ENCODE measurements around the gene FAM78A.

The FAM78A gene

DNA sequence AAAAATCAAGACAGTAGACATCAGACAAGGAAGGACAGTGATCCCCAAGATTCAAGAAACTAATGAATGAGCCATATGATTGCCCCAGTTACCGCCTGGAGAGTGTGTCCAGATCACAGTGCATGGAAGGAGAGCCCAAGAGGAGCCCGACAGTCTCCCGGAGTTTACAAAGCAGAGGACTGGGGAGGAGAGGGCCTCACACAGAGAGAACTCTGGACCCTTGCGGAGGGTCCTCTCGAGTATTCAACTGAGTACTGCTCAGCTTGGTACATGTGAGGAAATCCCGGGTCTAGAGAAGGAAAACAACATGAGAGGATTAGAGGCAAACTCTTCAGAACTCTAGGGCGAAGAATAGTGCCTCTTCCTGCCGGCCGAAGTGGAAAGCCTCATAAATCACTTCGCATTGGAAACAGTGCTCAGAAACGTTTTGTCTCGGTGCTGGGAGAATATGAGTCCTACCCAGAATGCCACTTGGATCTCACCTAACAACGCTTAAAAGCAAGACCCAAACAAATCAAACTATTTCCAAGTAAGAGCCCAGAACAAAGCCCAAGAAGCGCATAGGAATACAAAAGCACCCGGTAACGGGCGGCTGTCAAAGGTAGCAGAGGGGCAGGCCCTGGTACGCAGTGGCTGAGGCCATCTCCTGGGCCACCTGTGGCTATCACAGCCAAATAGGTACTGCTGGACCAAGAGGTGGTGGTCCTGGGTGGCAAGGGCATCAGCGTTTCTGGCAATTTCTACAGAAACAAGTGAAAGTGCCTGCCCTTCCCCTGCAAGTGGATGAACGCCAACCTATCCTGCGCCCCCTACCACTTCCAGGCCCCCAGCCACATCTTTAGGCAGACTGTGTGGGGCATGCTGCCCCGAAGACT, 36.0 kb downstream of the FAM78A start:
- DNase-seq = no peak

DNA sequence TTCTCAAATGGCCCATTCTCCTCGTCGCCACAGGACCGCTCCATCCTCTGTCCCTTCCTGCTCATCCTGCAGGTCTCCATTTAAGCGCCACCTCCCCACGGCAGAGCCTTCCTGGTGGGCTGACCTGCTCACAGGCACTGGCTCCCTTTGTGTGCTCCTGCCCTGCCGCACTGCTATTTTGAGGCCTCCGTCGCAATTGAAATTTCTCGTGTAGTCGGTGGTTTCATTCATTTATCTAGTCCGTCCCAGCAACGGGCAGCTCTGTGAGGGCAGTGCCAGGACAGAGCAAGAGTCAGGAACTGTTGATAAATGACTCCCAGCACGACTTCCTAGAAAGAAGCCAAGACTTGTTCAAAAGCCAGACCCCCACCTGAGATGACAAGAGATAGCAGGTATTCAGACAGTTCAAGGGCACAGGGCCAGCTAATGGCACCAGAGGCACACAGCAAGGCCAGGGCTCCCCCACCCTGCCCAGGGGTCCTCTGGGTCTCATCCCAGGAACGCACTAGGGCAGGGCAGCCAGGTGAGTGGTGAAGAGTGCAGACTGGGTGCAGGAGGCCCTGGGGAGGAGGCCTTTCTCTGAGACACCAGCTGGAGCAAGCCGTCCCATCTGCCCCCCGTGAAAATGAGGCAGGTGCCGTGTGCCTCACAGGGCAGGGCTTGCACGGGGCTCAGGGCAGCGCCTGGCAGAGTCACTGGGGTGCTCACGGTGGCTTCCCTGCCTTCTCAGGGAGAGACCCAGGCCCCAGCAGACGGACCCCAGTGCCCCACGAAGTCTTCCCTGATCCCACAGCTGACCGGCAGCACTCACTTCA, 36.9 kb downstream of the FAM78A start:
- no peak for DNase-seq

DNA sequence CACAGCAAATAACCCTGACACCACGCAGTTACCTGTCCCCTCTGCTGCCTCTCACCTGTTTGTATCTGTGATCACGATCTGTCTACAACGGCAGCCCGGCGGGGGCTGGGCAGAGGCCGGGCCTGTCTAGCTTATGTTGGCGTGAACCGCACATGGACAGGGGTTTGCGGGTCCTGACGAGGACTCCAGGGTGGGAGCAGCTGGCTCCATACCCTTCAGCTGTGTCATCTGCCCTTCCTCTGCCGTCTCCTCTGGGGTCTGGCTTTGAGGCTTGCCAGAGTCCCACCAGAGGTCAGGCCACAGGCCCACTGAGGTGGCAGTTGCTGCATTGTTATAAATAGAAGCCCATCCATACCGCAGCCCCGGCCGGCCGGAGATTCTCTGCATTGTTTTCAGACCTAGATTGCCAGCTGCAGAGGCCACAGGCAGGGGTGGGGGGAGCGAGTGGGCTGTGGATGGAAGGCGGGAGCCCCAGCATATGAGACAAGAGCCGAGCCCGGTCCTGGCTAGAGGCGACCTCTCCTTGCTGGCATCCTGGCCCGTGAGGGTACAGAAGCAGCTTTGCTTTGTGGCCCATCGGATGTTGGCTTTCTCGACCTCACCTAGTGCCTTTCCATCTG, 37.8 kb downstream of the FAM78A start:
- peak in 3 of 56 donors; percentile 19 to 35 (median 34) for DNase-seq

DNA sequence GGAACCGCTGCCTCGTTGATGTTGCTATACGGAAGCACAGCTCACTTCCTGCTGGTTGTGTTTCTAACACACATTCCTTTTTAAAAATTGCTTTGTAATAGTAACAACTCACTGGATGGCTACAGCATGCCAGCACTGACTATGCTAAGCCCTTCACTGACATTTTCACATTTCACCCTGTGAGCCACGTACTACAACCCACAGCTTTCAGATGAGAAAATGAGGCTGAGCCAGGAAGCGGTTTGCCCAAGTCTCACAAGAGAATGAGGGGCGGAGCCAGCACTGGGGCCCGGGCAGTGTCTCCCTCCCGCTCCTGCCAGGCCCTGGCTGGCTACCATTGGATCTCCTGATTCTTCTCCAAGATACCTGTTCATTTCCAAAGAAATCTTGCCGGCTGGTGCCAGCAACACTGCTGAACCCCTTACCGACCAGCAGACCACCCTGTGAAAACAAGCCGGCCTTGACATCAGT, 38.3 kb downstream of the FAM78A start:
- DNase-seq = peak in 17 of 56 donors; percentile 5 to 47 (median 22)

DNA sequence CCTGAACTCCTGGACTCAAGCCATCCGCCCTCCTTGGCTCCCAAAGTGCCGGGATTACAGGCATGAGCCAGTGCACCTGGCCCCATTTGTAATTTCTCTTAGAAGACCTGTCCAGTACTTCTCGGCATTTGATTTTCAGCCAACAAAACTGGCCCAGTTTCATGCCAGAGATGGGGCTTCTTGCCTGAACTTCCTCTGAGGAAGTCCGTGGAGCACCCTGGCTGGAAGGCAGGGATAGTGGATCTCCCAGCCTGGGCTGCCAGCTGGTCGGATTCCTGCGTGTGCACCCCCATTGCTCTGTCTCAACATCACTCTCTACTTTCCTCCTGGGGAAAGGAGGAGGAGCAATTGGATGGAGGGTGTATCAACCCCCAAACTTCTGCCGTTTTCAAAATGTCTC, 39.0 kb downstream of the FAM78A start:
- DNase-seq = no peak

DNA sequence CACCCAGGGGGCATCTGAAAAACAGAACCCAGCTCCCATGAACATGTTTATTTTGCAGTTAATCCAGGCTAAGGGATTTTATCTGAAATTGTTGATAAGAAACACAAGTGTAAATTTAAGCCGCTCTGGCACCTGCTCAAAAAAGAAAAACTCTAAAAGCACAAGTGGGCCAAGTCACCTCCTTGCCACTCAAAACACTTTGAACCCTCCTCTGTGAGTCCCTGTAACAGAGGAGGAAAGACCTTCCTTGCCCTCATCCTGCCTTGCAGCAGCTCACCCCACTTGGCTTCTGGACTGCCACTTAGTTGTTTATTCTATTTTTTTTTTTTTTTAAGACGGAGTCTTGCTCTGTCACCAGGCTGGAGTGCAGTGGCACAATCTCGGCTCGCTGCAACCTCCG, 39.5 kb downstream of the FAM78A start:
- DNase-seq = no peak

DNA sequence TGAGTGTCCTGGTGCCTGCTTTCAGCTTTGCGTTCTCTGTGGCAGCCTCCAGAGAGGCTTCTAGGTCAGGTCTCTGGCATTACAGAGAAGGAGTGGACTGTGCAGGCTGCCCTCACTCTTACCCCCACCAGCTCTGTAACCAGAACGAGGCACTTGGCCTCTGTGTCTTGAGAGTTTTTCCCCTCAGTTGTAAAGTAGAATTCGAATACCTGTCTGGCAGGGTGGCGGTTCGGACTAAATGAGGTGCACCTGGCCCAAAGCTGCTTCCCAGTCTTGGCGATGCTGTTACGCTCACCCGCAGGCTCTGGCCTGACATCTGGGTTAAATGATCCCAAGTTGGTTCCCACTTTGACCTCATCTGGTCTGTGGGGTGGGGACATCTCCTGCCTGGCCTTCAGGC, 40.1 kb downstream of the FAM78A start:
- DNase-seq = no peak

DNA sequence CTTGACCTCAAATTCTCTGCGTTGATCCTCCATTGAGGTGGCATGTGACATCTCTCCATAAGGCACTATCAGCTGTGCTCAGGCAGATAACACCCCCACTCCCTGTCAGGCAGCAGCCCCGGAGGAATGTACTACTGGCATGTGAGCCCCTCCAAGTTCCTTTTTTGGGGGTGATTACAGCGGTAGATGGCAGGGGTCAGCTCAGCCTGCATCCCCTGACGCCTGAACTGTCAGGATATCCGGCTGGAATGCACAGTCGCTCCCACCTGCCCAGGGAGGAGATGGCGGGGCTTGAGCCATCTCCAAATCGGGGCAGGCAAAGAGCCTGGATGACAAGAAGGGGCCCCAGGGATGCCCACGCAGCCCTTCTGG, 40.8 kb downstream of the FAM78A start:
- DNase-seq = no peak

DNA sequence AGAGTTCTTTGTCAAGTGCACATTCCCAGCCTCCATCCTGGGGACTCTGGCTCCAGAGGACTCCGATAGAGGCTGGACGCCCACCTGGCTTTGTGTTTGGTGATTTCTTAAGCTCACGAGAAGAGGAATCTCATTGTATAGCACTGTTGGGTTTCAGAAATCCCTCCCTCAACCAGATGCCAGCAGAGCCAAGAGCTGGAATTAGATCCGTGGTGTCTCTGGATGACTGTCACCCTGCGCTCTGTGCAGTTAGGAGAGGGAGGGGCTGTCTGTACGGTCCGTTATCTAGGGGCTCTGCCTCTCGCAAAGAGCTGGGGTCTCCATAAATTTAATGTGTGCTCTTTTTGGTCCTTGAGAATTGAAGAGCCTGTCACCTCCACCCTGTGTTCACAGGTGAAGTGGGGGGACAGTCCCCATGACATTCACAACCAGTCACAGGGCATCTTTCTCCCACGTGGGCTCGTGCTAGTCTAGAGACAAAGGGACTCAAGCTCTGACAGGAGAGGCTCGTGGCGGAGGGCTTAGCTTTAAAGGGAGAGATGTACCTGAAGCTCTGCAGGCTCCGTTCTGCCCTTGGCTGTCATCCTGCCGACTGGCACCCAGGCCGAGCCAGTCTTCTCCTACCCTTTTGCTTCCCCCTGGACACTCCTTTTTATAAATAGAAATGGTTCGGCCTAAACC, 41.4 kb downstream of the FAM78A start:
- no peak for DNase-seq

DNA sequence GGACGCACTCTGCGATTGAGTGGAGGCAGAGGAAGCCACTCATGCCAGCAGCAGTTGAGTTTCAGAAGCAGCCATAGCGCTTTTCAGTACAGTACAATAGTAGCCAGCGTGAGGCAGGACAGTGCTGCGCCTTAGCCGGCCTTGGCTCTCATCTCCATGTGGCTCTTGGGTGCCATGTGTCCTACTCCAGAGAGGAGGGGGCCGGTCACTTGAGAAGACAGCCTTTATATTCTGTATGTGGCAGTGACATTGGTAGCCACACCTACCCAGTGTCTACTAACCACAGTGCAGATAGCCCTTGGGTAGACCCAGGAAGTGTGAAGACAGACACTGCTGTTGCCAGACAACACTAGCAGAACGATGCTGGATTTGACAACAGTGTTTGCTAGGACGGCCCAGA, 42.3 kb downstream of the FAM78A start:
- no peak for DNase-seq

DNA sequence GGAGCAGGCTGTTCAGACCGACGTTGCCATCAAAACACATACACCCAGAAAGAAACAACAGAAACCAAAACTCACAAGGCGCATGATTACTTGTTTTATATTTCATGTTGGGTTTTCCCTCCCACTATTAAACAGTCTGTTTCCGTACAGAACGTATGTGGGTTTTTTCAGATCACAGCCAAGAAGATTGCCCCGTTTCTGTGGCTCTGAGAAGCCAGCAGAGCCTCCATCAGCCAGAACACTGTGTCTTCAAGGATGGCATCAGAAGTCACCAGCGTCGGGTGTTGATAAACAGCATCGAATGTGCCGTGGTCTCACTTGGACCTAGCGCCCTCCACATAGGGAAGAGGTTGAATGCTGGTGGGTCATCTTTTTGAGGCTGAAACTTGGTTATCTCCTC, 42.8 kb downstream of the FAM78A start:
- no peak for DNase-seq

DNA sequence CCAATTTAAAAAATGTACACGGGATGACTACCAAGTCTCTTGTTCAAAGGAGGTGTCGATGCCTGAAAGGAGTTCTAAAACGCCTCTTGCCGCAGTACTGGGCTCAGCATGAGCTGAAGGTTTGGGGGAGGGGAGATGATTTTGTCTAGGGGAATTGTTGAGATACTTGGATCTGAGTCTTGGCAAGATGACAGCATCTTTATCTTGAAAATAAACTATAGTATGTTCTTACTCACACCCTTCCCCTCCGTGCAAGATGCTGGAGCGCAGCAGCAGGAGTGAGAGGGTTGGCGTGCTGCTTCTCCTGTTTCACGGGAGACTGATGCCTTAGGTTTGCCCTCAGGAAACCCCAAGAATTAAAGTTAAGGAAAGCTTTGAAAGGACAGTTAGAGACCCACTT, 47.3 kb downstream of the FAM78A start:
- no peak for DNase-seq

DNA sequence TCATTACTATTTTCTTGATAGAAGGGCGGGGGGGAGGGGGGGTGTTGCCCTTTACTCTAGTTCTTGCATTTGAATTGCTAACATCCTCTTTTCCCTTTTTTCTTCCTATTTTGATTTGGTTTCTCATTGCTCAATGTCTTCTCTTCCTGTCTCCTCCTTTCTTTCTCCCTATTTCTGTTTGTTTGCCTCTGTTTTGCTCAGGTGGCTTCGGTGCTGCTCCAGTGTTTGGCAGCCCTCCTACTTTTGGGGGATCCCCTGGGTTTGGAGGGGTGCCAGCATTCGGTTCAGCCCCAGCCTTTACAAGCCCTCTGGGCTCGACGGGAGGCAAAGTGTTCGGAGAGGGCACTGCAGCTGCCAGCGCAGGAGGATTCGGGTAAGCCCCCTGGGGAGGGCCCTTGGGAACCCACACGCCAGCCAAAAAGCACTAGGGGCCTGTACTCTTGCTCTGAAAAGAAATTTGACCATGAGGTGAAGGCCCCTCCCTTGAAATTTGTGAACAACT, 48.3 kb downstream of the FAM78A start:
- DNase-seq = no peak

DNA sequence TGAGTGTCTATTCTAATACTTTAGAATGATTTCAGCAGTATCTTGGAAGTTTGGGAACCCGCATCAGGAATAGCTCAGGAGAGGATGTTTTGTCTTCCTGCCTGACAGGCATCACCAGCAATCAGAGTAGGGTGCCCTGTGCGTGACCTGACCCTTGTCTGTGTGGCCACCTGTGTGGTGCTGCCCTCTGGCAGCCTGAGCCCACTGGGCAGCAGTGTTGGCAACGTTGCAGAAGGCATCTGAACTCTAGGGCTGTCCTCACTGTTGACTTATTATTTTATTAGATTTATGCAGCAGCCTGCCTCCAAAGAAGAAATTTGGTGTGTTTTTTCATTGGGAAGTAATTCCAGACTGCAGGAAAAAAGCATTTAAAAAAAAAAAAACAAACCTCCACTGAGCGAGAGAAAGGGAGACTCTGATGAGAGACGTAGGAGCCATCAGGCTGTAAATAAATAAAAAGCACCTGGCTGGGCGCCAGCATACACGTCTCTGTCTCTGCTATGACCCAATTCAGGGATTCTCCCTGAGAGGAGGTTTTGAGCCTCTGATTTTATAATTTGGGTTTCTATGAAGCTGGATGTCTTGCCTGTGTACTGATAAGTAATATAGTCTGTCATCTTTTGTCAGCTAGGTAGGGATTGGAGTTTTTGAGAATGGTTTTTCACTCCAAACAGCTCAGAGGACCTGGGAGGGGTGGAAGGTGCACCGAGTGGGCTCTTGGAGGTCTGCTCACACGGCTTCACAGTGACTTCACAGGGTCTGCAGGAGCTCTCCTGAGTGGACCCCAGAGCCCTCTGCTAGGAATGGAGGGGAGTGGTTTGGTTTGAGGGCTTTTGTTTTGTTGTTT, 49.0 kb downstream of the FAM78A start:
- peak in 2 of 56 donors; percentile 7 to 51 for DNase-seq

DNA sequence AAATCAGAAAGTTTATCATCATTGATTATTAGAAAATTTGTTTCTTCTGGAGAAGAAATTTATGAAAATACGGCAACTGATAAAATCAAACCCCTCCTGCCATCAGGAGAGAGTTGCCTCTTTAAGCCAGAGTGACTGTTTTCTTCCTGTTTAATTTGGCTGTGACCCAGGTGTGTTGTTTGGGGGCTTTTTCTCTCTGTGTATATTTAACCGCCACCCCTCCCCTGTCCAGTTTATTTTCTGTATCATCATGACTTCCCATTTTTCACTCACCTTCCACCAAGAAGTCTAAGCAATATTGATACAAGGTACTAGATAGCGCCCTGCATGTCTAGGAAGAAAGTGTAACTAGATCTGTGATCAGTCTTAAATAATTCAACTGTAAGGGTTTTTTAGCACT, 50.1 kb downstream of the FAM78A start:
- no peak for DNase-seq

DNA sequence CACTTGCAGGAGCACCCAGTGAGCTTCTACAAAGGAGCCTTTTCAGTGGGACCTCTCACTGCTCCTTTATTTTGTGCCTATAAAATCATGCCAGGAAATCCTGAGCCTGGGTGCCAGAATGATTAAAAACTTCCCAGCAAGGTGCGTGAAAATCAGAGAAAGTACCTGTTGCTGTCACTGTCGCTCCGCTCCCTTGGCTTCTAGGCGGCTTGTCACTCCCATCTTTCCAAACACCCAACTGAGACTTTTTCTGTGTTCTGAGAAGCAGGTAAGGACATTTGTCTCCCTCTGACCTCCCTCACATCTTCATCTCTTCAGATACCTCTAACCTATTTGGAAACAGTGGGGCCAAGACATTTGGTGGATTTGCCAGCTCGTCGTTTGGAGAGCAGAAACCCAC, 53.9 kb downstream of the FAM78A start:
- no peak for DNase-seq

DNA sequence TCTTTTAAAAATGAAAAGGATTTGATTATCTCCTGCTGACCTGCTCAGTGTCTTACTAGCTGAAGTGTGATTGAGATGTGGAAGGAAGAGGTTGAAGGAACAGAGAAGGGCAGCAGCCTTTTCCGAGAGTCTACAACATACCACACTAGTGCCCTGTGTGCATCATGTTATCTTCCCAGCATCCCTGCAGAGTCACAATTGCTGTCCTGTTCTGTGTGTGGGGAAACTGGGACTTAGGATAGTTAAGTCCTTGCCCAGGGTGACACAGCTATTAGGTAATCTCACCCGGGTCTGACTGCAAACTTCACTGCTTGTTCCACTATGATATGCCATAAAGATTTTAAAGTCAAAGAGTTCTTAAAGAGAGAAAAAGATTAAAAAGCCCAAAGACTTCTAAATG, 55.8 kb downstream of the FAM78A start:
- DNase-seq = no peak

DNA sequence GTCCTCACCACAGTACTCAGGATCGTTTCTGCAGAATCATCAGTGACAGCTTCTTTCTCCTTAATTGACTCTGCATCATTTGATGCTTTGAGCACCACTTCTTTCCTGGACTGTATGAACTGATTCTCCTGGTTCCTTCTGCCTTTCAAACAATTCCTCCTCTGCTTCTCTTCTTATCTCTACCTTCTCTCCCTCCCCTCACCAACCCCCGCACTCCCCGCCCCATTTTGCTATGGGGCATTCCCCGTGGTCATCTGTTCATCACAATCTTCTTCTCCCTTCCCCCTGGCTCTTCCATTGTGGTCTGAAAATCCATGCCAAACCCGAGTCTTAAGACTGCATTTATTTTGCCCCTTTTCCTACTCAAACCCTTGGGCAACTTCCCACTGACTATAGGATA, 57.9 kb downstream of the FAM78A start:
- no peak for DNase-seq

DNA sequence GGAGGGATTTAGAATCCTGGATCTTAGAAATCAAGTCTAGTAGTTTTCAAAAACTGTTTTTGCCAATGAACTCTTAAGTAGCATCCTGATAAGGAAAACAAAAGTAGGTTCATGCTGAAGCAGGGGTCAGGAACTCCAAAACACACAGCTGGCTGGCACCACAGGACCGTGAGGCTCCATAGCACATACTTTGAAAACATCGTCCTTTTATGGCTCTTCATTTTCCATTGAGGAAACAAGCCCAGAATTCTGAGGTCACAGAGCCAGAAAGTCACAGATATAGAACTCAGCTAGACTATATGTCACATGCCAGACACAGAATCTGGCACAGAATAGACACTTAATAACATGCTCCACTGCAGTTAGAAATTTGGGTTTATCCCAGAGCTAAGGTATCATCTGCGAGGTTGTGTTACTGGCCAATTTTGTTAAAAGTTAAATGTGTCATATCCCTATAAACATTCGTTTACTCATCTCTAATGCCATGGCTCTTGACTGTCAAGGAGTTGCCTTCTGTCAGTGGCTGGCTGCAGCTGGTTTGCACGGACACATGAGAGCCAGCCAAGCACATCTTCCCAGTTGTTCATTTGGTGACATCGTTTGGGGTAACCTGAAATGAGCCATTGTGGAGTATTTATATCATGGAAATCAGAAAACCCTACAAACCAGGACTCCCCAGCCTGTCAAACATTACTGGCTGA, 58.8 kb downstream of the FAM78A start:
- DNase-seq = no peak

DNA sequence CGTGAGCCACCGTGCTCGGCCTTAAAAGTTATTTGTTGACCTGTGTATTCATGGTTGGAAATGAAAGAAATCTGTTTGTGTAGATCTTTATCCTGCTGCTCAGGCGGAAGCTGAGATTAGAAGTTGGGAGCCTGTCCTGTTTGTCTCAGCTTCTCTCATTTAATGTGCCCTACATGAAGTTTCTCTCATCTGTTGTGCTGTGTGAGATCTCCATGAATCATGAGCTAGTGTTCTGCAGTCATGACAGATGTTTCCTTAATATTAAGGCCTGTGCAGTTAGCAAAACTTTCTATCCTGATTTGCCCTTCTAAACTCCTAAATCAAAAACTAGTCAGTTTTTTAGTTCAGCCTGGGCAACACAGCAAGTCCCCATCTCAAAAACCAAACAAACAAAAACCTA, 59.5 kb downstream of the FAM78A start:
- no peak for DNase-seq
